ENCODE data around the gene KLHL29. TPM values are rescaled to one million over a fixed set of nuclear protein-coding genes. Genes with fewer than 3 reads are reported as not detected.

KLHL29 gene
- polyA plus RNA-seq, 4 donors: 10.7 to 14.3 (median 11.9) TPM

GRCh38 chr2:23420091-23420839, 35.3 kb downstream of the KLHL29 start:
- no peak for DNase-seq (ENCODE audit: low read depth in 4 of 4, low spot score in 3 of 4)

GRCh38 chr2:23420840-23421476, 36.0 kb downstream of the KLHL29 start:
- DNase-seq (ENCODE audit: low read depth in 4 of 4, low spot score in 3 of 4): no peak

DNA sequence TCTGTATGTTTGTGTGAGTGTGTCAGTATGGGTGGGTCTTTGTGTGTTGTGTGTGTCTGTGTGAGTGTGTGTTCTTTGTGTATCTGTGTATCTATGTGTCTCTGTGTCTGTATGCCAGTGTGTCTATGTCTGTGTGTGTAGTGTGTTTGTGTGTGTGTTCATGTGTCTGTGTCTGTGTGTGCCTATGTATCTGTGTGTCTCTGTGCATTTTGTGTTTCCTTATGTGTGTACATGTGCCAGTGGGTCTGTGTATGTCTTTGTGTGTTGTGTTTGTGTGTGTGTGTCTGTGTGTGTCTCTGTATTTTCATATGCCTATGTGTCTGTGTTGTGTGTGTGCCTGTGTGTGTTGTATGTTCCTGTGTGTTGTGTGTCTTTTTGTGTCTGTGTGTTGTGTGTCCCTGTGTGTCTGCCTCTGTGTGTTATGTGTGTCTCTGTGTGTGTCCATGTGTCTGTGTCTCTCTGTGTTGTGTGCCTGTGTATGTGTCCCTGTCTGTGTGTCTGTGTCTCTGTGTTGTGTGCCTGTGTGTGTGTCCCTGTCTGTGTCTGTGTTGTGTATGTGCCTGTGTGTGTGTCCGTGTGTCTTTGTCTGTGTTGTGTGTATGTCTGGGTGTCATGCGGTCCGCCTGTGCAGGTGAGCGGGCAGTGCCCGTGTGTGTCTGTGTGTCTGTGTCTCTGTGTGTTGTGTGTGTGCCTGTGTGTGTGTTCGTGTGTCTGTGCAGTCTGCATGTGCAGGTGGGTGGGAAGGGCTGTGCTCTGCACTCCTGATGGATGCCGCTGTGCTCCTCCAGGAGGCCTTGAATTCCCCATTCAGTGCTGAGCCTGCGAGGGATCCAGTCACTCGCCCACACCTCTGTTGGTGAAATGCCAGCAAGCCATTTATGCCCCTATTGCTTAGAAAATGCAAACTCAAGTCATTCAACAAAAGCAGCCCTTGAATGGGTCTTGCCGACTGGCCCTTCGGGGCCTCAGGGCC, 37.4 kb downstream of the KLHL29 start:
- DNase-seq (ENCODE audit: low read depth in 4 of 4, low spot score in 3 of 4): no peak

GRCh38 chr2:23423062-23423872, 38.3 kb downstream of the KLHL29 start:
- DNase-seq (ENCODE audit: low read depth in 4 of 4, low spot score in 3 of 4): no peak

DNA sequence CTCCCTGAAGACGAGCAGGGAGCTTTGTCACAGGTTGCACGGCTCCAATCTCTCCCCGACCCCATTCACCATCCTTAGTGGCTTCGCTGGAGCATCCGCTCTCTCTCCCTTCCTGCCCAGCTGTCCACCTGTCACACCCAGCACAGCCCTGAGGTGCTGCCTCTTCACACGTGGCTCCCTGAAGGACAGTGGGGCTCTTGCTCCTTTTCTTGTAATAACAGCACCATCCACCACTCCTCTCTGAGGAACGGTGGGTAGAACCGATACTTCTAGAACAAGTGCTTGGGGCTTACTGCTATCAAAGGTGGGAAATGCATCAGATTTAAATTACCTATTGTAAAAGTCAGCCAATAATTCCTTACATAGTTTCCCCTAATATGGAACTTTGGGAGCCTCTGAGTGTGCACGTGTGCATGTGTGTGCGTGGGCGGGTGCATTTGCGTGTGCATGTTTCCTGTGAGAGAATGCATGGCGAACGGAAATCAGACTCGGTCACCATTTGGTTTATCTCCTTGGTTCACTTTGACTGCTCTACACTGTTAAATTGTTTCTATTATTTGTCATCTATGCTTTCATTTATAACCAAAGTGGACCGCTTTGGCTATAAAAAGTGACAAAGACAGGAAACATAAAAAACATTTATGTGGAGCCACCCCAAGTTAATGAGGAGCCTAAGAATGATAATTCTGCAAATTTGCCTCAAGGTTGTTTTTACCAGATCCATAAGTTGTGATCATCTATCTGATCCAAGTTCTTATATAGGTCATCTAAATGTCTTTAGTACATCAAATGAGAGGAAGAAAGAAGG, 39.1 kb downstream of the KLHL29 start:
- DNase-seq (ENCODE audit: low read depth in 4 of 4, low spot score in 3 of 4): no peak

DNA sequence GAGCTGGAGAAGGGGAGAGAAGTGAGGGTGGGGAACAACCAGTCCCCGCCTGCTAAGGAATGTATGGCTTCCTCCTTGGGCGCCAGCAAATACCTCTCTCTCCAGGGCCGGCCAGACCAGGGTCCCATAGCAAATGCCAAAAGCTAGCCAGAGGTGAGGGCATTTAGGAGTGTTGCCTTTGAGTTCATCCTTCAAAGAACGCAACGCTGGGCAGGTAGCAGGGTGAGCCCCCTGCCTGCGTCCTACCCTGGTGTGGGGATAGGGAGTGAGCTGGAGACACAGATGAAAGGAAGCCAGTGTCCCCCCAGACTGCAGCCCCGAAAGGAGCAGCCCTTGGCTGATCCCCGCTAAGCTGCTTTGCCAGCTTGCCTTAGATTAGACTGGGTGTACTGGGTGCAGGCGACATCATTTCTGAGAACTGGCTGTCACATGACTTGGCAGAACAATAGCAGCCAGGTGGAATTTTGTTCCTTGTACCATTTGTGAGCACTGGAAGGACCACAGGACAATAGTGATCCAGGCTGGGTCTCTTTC, 40.4 kb downstream of the KLHL29 start:
- DNase-seq (ENCODE audit: low read depth in 4 of 4, low spot score in 3 of 4): no peak

GRCh38 chr2:23425885-23426262, 40.9 kb downstream of the KLHL29 start:
- no peak for DNase-seq (ENCODE audit: low read depth in 4 of 4, low spot score in 3 of 4)

DNA sequence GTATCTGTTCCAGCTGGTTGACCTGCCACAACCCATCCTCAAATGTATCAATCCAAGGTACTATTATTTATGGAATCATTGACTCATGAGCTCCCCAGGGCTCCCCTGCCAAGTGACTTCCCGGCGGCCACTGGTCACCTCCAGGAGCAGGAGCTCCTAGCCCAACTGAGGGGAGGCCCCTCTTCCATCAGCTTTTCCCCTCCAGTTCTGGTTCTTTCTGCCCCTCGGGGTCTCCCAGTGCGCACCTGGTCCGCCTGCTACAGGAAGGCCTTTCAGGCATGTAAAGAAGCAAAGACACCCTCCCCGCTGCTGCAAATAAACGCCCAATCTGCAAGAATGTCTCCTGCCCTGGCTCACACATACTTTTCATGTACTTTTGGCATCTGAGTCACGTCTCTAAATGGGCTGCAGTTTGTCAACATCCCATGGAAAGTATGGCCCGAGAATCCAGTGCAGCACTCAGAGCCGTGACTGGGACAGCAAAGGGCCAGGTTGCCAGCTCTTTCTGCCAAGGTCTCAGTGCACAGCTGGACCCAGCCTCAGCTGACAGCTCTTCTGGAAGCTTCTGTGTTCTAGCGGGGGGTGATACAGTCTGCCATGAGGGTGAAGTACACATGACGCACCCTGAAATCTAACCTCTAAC, 41.4 kb downstream of the KLHL29 start:
- DNase-seq (ENCODE audit: low read depth in 4 of 4, low spot score in 3 of 4): no peak

- no peak for DNase-seq (ENCODE audit: low read depth in 4 of 4, low spot score in 3 of 4)
Measured at GRCh38 chr2:23427350-23427749, 42.4 kb downstream of the KLHL29 start.

GRCh38 chr2:23427976-23428375, 43.0 kb downstream of the KLHL29 start:
- DNase-seq (ENCODE audit: low read depth in 4 of 4, low spot score in 3 of 4): no peak

GRCh38 chr2:23429036-23429435, 44.1 kb downstream of the KLHL29 start:
- DNase-seq (ENCODE audit: low read depth in 4 of 4, low spot score in 3 of 4): no peak

GRCh38 chr2:23430263-23430662, 45.3 kb downstream of the KLHL29 start:
- no peak for DNase-seq (ENCODE audit: low read depth in 4 of 4, low spot score in 3 of 4)

DNA sequence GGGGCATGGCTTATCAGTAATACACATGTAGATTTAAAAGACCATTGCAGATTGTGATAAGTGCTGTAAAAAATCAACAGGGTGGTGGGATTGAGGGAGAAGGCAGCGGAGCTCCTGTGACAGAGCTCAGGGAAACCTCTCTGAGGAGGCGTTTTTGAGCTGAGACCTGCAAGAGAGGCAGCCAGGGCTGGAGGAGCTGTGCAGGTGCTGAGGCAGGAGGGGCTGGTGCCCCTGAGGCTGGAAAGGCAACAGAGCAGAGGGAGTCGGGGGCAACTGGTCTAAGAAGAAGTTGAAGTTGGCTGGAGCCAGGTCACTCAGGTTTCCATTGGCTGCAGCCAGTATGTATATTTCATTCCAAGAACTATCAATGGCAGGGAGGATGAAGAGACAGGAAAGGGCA, 47.6 kb downstream of the KLHL29 start:
- no peak for DNase-seq (ENCODE audit: low read depth in 4 of 4, low spot score in 3 of 4)

- DNase-seq (ENCODE audit: low read depth in 4 of 4, low spot score in 3 of 4): no peak
Measured at GRCh38 chr2:23433282-23433681, 48.3 kb downstream of the KLHL29 start.

DNA sequence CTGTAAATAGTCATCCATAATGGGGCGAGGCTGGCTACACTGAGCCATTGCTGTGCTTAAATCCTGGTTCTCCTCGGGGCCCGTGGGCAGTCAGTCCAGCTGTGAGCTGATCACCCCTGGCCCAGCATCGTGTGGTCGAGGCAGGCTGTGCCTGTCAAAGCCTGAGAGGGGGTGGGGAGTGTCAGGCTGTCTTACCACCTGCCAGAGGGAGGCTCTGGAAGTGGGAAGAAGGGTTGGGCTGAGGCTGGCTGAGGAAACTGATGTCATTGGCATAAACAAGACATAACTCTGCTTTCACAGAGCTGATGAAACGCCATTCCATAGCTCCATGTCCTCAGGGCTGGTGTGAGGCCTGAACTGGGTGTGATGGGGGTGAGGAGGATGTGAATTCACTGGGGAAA, 49.7 kb downstream of the KLHL29 start:
- DNase-seq (ENCODE audit: low read depth in 4 of 4, low spot score in 3 of 4): no peak

DNA sequence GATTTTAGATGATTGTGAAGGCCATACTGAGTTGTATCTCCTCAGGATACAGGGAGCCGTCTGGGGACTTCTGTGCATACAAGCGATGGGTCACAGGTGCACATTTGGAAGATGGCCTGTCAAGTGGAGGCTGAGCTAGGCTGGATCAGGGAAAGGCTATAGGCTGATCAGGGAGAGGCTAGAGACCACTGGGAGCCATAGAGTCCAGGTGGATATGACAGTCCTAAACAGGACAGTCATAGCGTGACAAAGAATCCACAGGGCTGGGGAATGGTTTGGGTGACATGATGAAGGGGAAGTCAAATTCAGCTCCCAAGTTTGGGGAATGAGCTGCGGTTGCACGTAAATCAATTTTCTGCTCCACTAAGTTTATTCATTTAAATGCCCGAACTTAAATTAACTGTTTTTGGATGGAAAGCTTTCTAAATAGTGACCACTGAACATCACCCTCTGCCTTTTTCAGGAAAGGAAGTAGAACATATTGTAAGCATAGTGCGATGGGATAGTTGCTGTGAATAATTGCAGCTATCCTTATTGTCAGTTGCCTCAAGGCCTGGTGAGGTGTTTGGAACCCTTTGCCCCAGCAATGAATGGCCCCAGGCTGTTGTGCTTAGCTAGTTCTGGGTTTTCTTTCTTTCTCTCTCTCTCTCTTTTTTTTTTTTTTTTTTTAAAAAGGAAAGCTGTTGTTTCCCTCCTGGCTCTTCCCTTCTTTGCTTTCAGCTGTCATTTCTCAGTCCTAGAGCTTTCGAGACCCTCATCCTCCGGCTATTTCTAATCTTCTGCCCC, 50.5 kb downstream of the KLHL29 start:
- DNase-seq (ENCODE audit: low read depth in 4 of 4, low spot score in 3 of 4): no peak

GRCh38 chr2:23436346-23437098, 51.5 kb downstream of the KLHL29 start:
- DNase-seq (ENCODE audit: low read depth in 4 of 4, low spot score in 3 of 4): no peak
